ENCODE measurements around the gene RANBP6. TPM values are rescaled to one million over a fixed set of nuclear protein-coding genes. Genes with fewer than 3 reads are reported as not detected.

The RANBP6 gene
- polyA plus RNA-seq, 1 of the 3 experiments (the other 2 are of a cell fraction) = 4.1 TPM

GRCh38 chr9:6007058-6007769, 8.2 kb downstream of the RANBP6 start (continued):
- no peak for TF ChIP-seq GATA2 (CRISPR knock-in tag; IDR thresholded peaks at IDR 0.05)
- no peak for TF ChIP-seq GABPA (IDR thresholded peaks at IDR 0.05; ENCODE audit: low read depth)
- TF ChIP-seq RAD21 (IDR thresholded peaks at IDR 0.05; ENCODE audit: low read length) = no peak
- no peak for TF ChIP-seq TAF1 (IDR thresholded peaks at IDR 0.05; ENCODE audit: borderline replicate concordance, low read depth, low read length)
- no peak for TF ChIP-seq YY1 (IDR thresholded peaks at IDR 0.05; ENCODE audit: low read depth)
- TF ChIP-seq USF2 (IDR thresholded peaks at IDR 0.05; ENCODE audit: borderline replicate concordance, low read depth, low read length) = no peak
- TF ChIP-seq MAX (IDR thresholded peaks at IDR 0.05; ENCODE audit: low read depth) = peak; percentile 88
- no peak for TF ChIP-seq RCOR1 (IDR thresholded peaks at IDR 0.05; ENCODE audit: low read length)
- no peak for TF ChIP-seq EZH2phosphoT487 (IDR thresholded peaks at IDR 0.05; ENCODE audit: borderline replicate concordance, low read depth)
- TF ChIP-seq JUND (IDR thresholded peaks at IDR 0.05) = no peak

- WGBS (ENCODE audit: low lambda C conversion rate) = under 1% methylated on average over 13 of the region's 13 CpGs
- Histone ChIP-seq H3K9ac (peak overlapping the region; percentile 92; the same call in 1 of the 2 replicates), H3K4me3 (ENCODE audit: low read depth in 2 of 2, low read length in 1 of 2) (peak overlapping the region; percentile 89), H3K27ac (ENCODE audit: low read depth in 2 of 2, low read length in 1 of 2) (peak overlapping the region in 1 of 2 experiments; percentile 85; a peak in 1 of 4 replicates), H3K9me2 (no peaks in the 10 kb centered on the region), H3K79me2 (ENCODE audit: insufficient read depth) (peaks cover 88% of the 10 kb centered on the region), H3K36me3 (replicated peaks in 1 of 2; ENCODE audit: control insufficient read depth in 1 of 2, insufficient read depth in 2 of 2, low read length in 1 of 2) (peaks cover 21 to 55% of the 10 kb centered on the region in 2 experiments), H3K4me2 (peak overlapping the region; percentile 96), H4K20me1 (ENCODE audit: insufficient read depth) (peaks cover 51% of the 10 kb centered on the region), H3K27me3 (ENCODE audit: insufficient read depth) (no peaks in the 10 kb centered on the region), H3K4me1 (ENCODE audit: control insufficient read depth in 1 of 2, insufficient read depth in 2 of 2, low read depth in 1 of 2, low read length in 1 of 2) (peaks cover 5 to 10% of the 10 kb centered on the region in 2 experiments; a peak in 2 of 4 replicates), H2AFZ (ENCODE audit: low read depth) (peak overlapping the region; percentile 44; the same call in 1 of the 2 replicates), H3F3A (replicated peaks; ENCODE audit: insufficient read depth) (peaks cover 28% of the 10 kb centered on the region), H3K9me3 (no peaks in the 10 kb centered on the region)
- CTCF ChIA-PET = interaction anchor here (1.3 to 1.6 kb wide), 2 partner anchors 8 to 15 kb away, joined by 3 to 4 read pairs; no protein-coding TSS in a partner anchor
- POLR2A ChIA-PET = no interaction called here
- TF ChIP-seq IRF3 (IDR thresholded peaks at IDR 0.05; ENCODE audit: low read depth, low read length) (no peak), RFX5 (IDR thresholded peaks at IDR 0.05; ENCODE audit: low read length) (no peak), TAF1 (IDR thresholded peaks at IDR 0.05; ENCODE audit: borderline replicate concordance, low read depth, low read length) (peak; percentile 26; the same call in 1 of the 2 replicates)
- no peak for DNase-seq
Observed at GRCh38 chr9:6006749-6007057, 8.7 kb downstream of the RANBP6 start.

- no peaks in the 10 kb centered on the region for H3K27me3 ChIP-seq (ENCODE audit: insufficient read depth)
- ChIA-PET POLR2A (no interaction called here), CTCF (interaction anchor here (1.0 to 1.1 kb wide), 2 partner anchors 22 to 54 kb away, joined by 3 read pairs; no protein-coding TSS in a partner anchor)
- DNase-seq = no peak
- H3K27ac ChIP-seq (ENCODE audit: low read depth in 2 of 2, low read length in 1 of 2) = no peak overlapping the region
- no peak overlapping the region for H3K4me3 ChIP-seq (ENCODE audit: low read depth in 2 of 2, low read length in 1 of 2)
- peaks cover 14 to 36% of the 10 kb centered on the region in 2 experiments for H3K36me3 ChIP-seq (replicated peaks in 1 of 2; ENCODE audit: control insufficient read depth in 1 of 2, insufficient read depth in 2 of 2, low read length in 1 of 2)
- no peak overlapping the region for H3K4me2 ChIP-seq
- no peak overlapping the region for H3K9ac ChIP-seq
- H3K79me2 ChIP-seq (ENCODE audit: insufficient read depth) = peaks cover 98% of the 10 kb centered on the region
- peaks cover 81% of the 10 kb centered on the region for H4K20me1 ChIP-seq (ENCODE audit: insufficient read depth)
- H3K9me2 ChIP-seq = no peaks in the 10 kb centered on the region
- H3K9me3 ChIP-seq = no peaks in the 10 kb centered on the region
- H3K4me1 ChIP-seq (ENCODE audit: control insufficient read depth in 1 of 2, insufficient read depth in 2 of 2, low read depth in 1 of 2, low read length in 1 of 2) = peaks cover 0 to 3% of the 10 kb centered on the region in 2 experiments; a peak in 1 of 4 replicates
- H3F3A ChIP-seq (replicated peaks; ENCODE audit: insufficient read depth) = peaks cover under 1% of the 10 kb centered on the region
- 98% methylated on average over 2 of the region's 2 CpGs for WGBS (ENCODE audit: low lambda C conversion rate)
- TF ChIP-seq YY1 (IDR thresholded peaks at IDR 0.05; ENCODE audit: low read depth) (no peak), ZBTB33 (IDR thresholded peaks at IDR 0.05; ENCODE audit: borderline replicate concordance, low read depth) (no peak), EZH2phosphoT487 (IDR thresholded peaks at IDR 0.05; ENCODE audit: borderline replicate concordance, low read depth) (no peak), RXRA (IDR thresholded peaks at IDR 0.05; ENCODE audit: borderline replicate concordance, low read depth) (no peak), FOSL2 (IDR thresholded peaks at IDR 0.05; ENCODE audit: borderline replicate concordance, low read depth) (no peak), TEAD4 (IDR thresholded peaks at IDR 0.05; ENCODE audit: borderline replicate concordance, insufficient read depth) (no peak), FOXJ3 (CRISPR knock-in tag; IDR thresholded peaks at IDR 0.05) (no peak), RCOR1 (IDR thresholded peaks at IDR 0.05; ENCODE audit: low read length) (no peak), MXI1 (IDR thresholded peaks at IDR 0.05; ENCODE audit: low read depth, low read length) (no peak), GATA2 (CRISPR knock-in tag; IDR thresholded peaks at IDR 0.05) (no peak), TCF12 (IDR thresholded peaks at IDR 0.05) (no peak)
- no peak overlapping the region for H2AFZ ChIP-seq (ENCODE audit: low read depth)
Observed at GRCh38 chr9:6000955-6001354, 14.5 kb downstream of the RANBP6 start.
